Mesendoderm (in vitro differentiated cells): ENCODE results near the gene ZNF205.
"Not testable (repeated sequence)": the region's sequence is repeated elsewhere in the genome, so short reads cannot be mapped to it uniquely, and the experiment has no call there.

Source experiments
- DNase-seq: peaks from one replicate; pipeline ENCODE4 v3.0.0; 2013
- H2AK5ac ChIP-seq: 2 replicates; pipeline ENCODE4 v1.6.1; 2013; ENCODE audit warnings: low read length, inconsistent platforms
- H2BK120ac ChIP-seq: 2 replicates; pipeline ENCODE4 v1.6.1; 2013; ENCODE audit warnings: low read depth, mild to moderate bottlenecking, low read length, moderate library complexity, mixed read lengths
- H2BK15ac ChIP-seq: replicated peaks from 2 replicates; pipeline ENCODE4 v1.6.1; 2013; ENCODE audit warnings: low read depth, mild to moderate bottlenecking, moderate library complexity
- H2BK5ac ChIP-seq: 2 replicates; pipeline ENCODE4 v1.6.1; 2013; ENCODE audit warnings: low read length, inconsistent platforms
- H3K18ac ChIP-seq: 2 replicates; pipeline ENCODE4 v1.6.1; 2013; ENCODE audit warnings: mild to moderate bottlenecking, low read length, mixed read lengths
- H3K23ac ChIP-seq: one replicate; pipeline ENCODE4 v1.6.1; 2013; ENCODE audit warnings: low read length
- H3K27ac ChIP-seq: 2 replicates; pipeline ENCODE4 v1.5.1; 2013; ENCODE audit warnings: low read depth, mild to moderate bottlenecking, inconsistent platforms, low read length, moderate library complexity
- H3K27me3 ChIP-seq: 2 replicates; pipeline ENCODE4 v1.6.1; 2013; ENCODE audit warnings: low read length, control low read depth, mild to moderate bottlenecking, inconsistent platforms; ENCODE audit not compliant: insufficient read depth, poor library complexity
- H3K36me3 ChIP-seq: 2 replicates; pipeline ENCODE4 v1.6.1; 2013; ENCODE audit warnings: low read length, inconsistent platforms; ENCODE audit not compliant: control insufficient read depth, insufficient read depth
- H3K4ac ChIP-seq: one replicate; pipeline ENCODE4 v1.6.1; 2013; ENCODE audit warnings: low read depth, mild to moderate bottlenecking, low read length, moderate library complexity
- H3K4me1 ChIP-seq: 2 replicates; pipeline ENCODE4 v1.6.1; 2013; ENCODE audit warnings: low read depth, low read length, inconsistent platforms; ENCODE audit not compliant: control insufficient read depth
- H3K4me2 ChIP-seq: 2 replicates; pipeline ENCODE4 v1.6.1; 2013; ENCODE audit warnings: low read length
- H3K4me3 ChIP-seq: 2 replicates; pipeline ENCODE4 v1.5.1; 2013; ENCODE audit warnings: mild to moderate bottlenecking, low read length
- H3K56ac ChIP-seq: one replicate; pipeline ENCODE4 v1.6.1; 2013; ENCODE audit warnings: low read length
- H3K79me1 ChIP-seq: 2 replicates; pipeline ENCODE4 v1.6.1; 2013; ENCODE audit warnings: low read length, inconsistent platforms
- H3K79me2 ChIP-seq: 2 replicates; pipeline ENCODE4 v1.6.1; 2013; ENCODE audit warnings: mild to moderate bottlenecking, low read length; ENCODE audit not compliant: control insufficient read depth, insufficient read depth
- H3K9ac ChIP-seq: 2 replicates; pipeline ENCODE4 v1.6.1; 2013; ENCODE audit warnings: low read length, inconsistent platforms
- H4K5ac ChIP-seq: one replicate; pipeline ENCODE4 v1.6.1; 2013; ENCODE audit warnings: low read length
- H4K8ac ChIP-seq: one replicate; pipeline ENCODE4 v1.6.1; 2013; ENCODE audit warnings: low read depth, mild to moderate bottlenecking, control low read depth, low read length, moderate library complexity
- WGBS: extraction: QIAGEN DNeasy Blood & Tissue Kit; methylation state at CpG from one replicate; pipeline ENCODE4 v1.1.7; 2013; ENCODE audit warnings: low lambda C conversion rate, missing lambda C conversion rate; ENCODE audit not compliant: insufficient coverage; ENCODE audit errors: extremely low coverage; 5-methylcytosine and 5-hydroxymethylcytosine counted together

ZNF205 gene

DNA sequence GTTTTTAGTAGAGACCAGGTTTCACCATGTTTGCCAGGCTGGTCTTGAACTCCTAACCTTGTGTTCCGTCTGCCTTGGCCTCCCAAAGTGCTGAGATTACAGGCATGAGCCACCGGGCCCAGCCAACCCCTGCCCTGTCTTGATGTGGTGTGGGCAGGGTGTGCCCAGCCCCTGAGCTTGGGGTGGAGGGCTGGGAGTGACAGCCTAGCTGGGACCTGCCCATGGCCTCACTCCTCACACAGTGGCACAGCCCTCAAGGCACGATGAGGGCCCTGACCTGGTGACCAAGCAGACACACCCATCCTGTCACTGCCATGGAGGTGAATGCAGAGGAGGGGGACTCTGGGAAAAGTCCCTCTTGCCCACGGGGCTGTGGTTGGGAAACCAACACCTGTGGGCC, 43.9 kb upstream of the ZNF205 start:
- WGBS = no CpG with 5 or more reads among the region's 4 CpGs

GRCh38 chr16:3069146-3069545, 43.2 kb upstream of the ZNF205 start:
- not testable (repeated sequence) for H4K8ac ChIP-seq, H3K9ac ChIP-seq, H3K36me3 ChIP-seq, H3K4me1 ChIP-seq, H3K18ac ChIP-seq, H3K79me1 ChIP-seq, H2BK5ac ChIP-seq, H4K5ac ChIP-seq, H2AK5ac ChIP-seq, H3K79me2 ChIP-seq, H3K27me3 ChIP-seq, H3K4me2 ChIP-seq, H2BK120ac ChIP-seq, H3K27ac ChIP-seq, H3K4me3 ChIP-seq, H3K4ac ChIP-seq, DNase-seq, H2BK15ac ChIP-seq, H3K23ac ChIP-seq, H3K56ac ChIP-seq
- WGBS = no CpG with 5 or more reads among the region's 11 CpGs

More for the DNA sequence above, 43.9 kb upstream of the ZNF205 start:
- no peak for DNase-seq
- H2BK5ac ChIP-seq = no peak overlapping the region
- no peak overlapping the region for H3K4me2 ChIP-seq
- H3K27me3 ChIP-seq = no peaks in the 10 kb centered on the region
- no peak overlapping the region for H3K27ac ChIP-seq
- no peaks in the 10 kb centered on the region for H3K79me1 ChIP-seq
- H4K8ac ChIP-seq = no peak overlapping the region
- no peak overlapping the region for H3K23ac ChIP-seq
- no peaks in the 10 kb centered on the region for H3K79me2 ChIP-seq
- no peak overlapping the region for H3K56ac ChIP-seq
- H3K36me3 ChIP-seq = no peaks in the 10 kb centered on the region
- no peak overlapping the region for H2BK15ac ChIP-seq
- no peak overlapping the region for H3K4me3 ChIP-seq
- H3K4ac ChIP-seq = no peak overlapping the region
- H2BK120ac ChIP-seq = no peak overlapping the region
- H3K9ac ChIP-seq = no peak overlapping the region
- no peak overlapping the region for H4K5ac ChIP-seq
- no peak overlapping the region for H3K18ac ChIP-seq
- H3K4me1 ChIP-seq = no peaks in the 10 kb centered on the region
- H2AK5ac ChIP-seq = no peak overlapping the region

DNA sequence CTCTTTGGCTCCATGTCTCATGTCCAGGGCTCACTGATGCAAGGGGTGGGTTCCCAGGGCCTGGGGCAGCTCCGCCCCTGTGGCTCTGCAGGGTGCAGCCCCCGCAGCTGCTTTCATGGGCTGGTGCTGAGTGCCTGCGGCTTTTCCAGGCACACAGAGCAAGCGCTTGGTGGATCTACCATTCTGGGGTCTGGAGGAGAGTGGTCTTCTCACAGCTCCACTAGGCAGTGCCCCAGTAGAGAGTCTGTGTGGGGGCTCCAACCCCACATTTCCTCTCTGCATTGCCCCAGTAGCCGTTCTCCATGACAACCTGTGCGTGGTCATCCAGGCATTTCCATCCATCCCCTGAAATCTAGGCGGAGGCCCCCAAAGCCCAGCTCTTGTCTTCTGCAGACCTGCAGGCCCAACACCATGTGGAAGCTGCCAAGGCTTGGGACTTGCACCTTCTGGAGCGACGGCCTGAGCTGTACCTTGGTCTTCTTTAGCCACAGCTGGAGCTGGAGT, 41.7 kb upstream of the ZNF205 start:
- Histone ChIP-seq H3K23ac (no peak overlapping the region), H3K79me2 (no peaks in the 10 kb centered on the region), H3K4me3 (no peak overlapping the region), H2AK5ac (no peak overlapping the region), H3K9ac (no peak overlapping the region), H3K4ac (no peak overlapping the region), H4K5ac (no peak overlapping the region), H3K36me3 (no peaks in the 10 kb centered on the region), H3K18ac (no peak overlapping the region), H4K8ac (no peak overlapping the region), H3K56ac (no peak overlapping the region), H2BK15ac (no peak overlapping the region), H3K4me1 (no peaks in the 10 kb centered on the region), H2BK120ac (no peak overlapping the region), H3K79me1 (no peaks in the 10 kb centered on the region), H3K27ac (no peak overlapping the region), H2BK5ac (no peak overlapping the region), H3K4me2 (no peak overlapping the region), H3K27me3 (no peaks in the 10 kb centered on the region)
- no CpG with 5 or more reads among the region's 9 CpGs for WGBS
- no peak for DNase-seq

DNA sequence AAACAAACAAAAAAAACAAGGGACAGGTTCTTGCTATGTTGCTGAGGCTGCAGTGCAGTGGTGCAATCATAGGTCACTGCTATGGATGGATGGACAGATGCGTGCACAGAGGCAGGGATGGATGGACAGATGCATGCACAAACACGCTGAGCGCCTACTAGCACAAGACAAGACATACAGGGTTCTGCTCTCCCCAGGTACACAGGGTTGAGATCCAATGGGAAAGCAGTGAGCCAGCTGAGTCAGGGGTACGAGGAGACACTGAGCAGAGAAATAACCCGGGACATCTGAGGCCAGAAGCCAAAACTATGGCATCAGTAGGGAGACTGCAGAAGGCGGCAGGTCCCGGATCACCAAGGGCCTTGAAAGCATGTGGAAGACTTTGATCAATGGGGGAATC, 40.7 kb upstream of the ZNF205 start:
- Histone ChIP-seq H3K18ac (no peak overlapping the region), H3K79me2 (no peaks in the 10 kb centered on the region), H2AK5ac (no peak overlapping the region), H2BK5ac (no peak overlapping the region), H3K4ac (no peak overlapping the region), H4K8ac (no peak overlapping the region), H4K5ac (no peak overlapping the region), H2BK120ac (no peak overlapping the region), H3K36me3 (no peaks in the 10 kb centered on the region), H3K4me3 (no peak overlapping the region), H3K9ac (no peak overlapping the region), H3K4me1 (no peaks in the 10 kb centered on the region), H2BK15ac (no peak overlapping the region), H3K56ac (no peak overlapping the region), H3K23ac (no peak overlapping the region), H3K4me2 (no peak overlapping the region), H3K27ac (no peak overlapping the region), H3K79me1 (no peaks in the 10 kb centered on the region), H3K27me3 (no peaks in the 10 kb centered on the region)
- DNase-seq = no peak
- no CpG with 5 or more reads among the region's 7 CpGs for WGBS

DNA sequence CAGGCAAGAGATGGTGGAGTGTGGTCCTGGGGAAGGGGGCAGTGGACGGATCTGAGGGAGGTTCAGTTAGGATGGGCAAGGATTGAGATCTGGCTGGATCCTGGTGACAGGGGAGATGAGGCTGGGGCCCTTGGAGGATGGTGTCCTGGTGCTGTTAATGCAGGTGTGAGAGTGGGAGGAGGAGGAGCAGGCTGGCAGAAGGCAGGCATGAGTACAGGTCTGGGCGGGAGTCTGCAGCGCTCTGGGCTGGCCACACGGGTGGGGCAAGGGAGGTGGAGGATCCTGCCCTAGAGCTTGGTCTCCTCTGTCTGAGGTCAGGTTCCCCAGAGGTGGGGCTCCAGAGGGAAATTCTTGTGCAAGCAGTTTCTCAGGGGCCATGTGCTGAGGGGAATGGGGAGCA, 40.2 kb upstream of the ZNF205 start:
- not testable (repeated sequence) for H2BK15ac ChIP-seq, H3K4ac ChIP-seq, H3K36me3 ChIP-seq, DNase-seq, H3K27me3 ChIP-seq, H4K5ac ChIP-seq, H3K9ac ChIP-seq, H2AK5ac ChIP-seq, H3K4me1 ChIP-seq, H3K27ac ChIP-seq, H3K4me3 ChIP-seq, H3K18ac ChIP-seq, H2BK5ac ChIP-seq, H3K4me2 ChIP-seq, H3K79me2 ChIP-seq, H3K23ac ChIP-seq, H3K56ac ChIP-seq, H2BK120ac ChIP-seq, H4K8ac ChIP-seq, H3K79me1 ChIP-seq
- WGBS = no CpG with 5 or more reads among the region's 4 CpGs

DNA sequence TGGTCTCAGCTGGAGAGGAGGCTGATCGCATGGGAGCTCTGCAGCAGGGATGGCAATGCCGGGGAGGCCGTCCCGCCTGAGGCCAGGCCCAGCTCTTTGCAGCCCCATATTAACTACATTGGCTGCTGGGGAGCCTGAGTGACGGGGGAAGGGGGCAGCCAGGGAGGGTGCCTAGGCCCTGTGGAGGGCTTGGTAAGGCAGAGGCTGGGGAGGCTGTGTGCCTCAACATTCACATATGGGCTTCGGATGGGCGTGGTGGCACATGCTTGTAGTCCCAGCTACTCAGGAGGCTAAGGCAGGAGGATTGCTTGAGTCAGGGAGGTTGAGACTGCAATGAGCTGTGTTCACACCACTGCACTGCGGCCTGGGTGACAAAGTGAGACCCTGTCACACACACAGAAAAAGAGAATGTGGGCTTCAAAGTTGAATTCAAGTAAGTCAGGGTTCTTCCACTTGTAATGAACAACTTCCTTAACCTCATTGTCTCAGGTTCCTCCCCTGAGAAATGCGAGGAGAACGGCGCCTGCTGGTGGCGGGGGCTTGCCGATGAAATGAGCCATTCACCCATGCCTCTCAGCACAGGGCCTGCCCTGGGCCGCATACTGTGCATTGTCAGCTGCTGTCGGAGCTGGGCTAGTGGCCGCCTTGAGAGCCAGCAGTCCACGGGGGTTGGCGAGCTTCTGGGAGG, 39.7 kb upstream of the ZNF205 start:
- not testable (repeated sequence) for H3K4ac ChIP-seq, H2BK15ac ChIP-seq, H3K4me1 ChIP-seq, H3K56ac ChIP-seq, H3K9ac ChIP-seq, H3K23ac ChIP-seq, H2BK5ac ChIP-seq, H3K27me3 ChIP-seq, H3K18ac ChIP-seq, DNase-seq, H4K8ac ChIP-seq, H2AK5ac ChIP-seq, H3K4me2 ChIP-seq, H3K36me3 ChIP-seq, H2BK120ac ChIP-seq, H3K79me2 ChIP-seq, H4K5ac ChIP-seq, H3K79me1 ChIP-seq, H3K4me3 ChIP-seq, H3K27ac ChIP-seq
- WGBS = no CpG with 5 or more reads among the region's 18 CpGs
